ENCODE measurements around the gene SLC35B2.

Gene SLC35B2

GRCh38 chr6:44267252-44267651 is 9.9 kb upstream of the SLC35B2 start:
- DNase-seq (ENCODE audit: insufficient read length, low spot score): no peak
- TF ChIP-seq CTCF (IDR thresholded peaks at IDR 0.05; ENCODE audit: insufficient read depth, missing control alignments): no peak
- FAIRE-seq: no peak

DNA sequence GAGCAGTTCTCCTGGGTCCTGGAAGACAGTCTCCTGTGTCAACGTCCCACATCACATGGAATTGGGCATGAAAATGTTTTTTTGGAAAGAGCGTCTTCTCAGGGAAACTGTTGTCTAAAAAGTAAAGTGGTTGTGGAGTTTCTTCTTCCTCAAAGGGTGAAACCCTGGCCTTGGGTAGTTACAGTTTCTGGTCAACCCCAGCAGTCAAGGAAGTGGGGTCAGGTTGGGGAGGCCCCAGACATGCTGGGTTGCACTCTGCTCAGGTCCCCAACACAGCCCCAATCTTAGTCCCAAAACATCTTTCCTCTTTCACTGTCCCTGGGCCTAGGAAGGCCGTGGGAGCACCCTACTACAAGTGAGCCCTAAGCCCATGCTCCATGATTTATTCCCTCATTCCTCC is 9.0 kb upstream of the SLC35B2 start:
- DNase-seq (ENCODE audit: insufficient read length, low spot score) (no peak), FAIRE-seq (no peak)
- no peak for TF ChIP-seq CTCF (IDR thresholded peaks at IDR 0.05; ENCODE audit: insufficient read depth, missing control alignments)

GRCh38 chr6:44265722-44266233 is 8.4 kb upstream of the SLC35B2 start:
- FAIRE-seq: no peak
- no peak for TF ChIP-seq CTCF (IDR thresholded peaks at IDR 0.05; ENCODE audit: insufficient read depth, missing control alignments)

DNA sequence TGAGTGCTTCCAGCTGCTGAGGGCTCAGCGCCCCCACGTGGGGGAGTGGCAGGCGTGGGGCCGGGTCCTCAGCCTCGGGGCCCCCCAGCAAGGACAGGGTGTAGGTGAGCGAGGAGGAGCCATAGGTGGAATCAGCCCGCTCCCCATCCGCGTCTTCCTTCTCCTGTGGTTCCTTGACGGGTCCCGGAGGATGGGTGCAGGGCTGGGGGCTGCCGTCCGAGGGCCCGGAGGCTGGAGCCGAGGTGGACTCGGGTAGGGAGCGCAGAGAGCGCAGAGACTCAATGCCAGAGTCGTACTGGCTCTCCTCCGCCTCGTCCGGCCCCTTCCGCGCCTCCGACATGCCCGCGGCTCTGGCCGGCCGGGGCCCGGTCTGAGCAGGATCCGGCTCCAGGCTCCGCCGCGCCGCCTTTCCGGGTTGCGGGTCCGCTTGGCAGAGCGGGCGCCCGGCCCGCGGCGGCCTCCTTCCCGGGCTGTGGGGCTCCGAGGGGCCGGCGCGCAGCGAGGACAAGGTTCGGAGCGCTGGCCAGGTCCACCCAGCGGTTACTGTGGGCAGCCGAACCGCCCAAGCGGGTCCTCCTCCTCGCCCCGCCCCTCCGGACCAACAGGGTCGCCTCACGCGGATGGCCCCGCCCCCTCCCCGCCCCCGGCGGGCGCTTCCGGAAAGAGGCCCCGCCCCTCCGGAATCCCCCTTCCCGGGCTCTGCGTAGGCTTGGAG is 7.8 kb upstream of the SLC35B2 start, which contains the start of gene NFKBIE:
TSS of gene NFKBIE (minus strand) at position 545 of the 715 bp plus-strand sequence. CDS start at position 340, 205 bp downstream.
- FAIRE-seq: no peak
- TF ChIP-seq CTCF (IDR thresholded peaks at IDR 0.05; ENCODE audit: insufficient read depth, missing control alignments): peak; percentile 40
- DNase-seq (ENCODE audit: insufficient read length, low spot score): peak; percentile 94

More at GRCh38 chr6:44265722-44266233, 8.4 kb upstream of the SLC35B2 start:
- no peak for DNase-seq (ENCODE audit: insufficient read length, low spot score)

DNA sequence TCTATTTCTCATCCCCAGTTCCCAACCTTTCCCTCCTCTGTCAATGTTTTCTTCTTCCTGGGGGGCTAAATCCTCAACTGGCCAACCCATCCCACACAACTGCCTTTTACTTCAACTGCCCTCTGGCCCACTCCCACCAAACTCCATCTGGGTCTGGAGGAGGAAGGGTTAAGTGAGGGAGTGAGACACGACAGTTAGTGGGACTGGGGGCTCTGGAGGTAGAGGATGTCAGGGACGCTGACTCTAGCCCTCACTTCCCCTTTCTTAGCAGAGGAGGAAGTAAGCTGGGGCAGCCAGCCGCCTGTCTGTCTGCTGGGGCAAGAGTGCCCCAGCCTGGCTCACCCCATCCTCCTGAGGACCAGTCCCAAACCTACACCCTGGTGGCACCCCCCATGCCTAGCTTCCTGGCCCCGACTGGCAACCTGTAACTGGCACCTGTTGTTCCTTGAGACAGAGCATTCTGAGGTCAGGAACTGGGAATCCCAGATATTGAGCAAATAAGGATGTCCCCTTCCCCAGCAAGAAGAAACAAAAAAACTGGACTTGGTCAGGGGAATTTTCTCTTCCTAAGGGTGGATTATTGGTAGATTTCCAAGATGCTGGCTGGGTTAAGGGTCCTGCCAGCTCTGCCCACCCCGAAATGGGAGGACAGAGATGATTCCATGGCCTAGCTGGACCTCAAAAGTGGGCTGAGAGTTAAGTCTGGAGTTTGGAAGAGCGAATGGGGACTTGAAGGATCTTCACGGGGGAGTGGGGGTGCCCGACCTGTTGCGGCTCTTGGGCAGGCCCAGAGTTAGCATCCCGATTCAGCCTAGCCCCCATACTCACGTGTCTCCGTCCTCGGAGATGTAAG is 7.1 kb upstream of the SLC35B2 start:
- FAIRE-seq (no peak), DNase-seq (ENCODE audit: insufficient read length, low spot score) (no peak)
- TF ChIP-seq CTCF (IDR thresholded peaks at IDR 0.05; ENCODE audit: insufficient read depth, missing control alignments): no peak

GRCh38 chr6:44263354-44264100 is 6.2 kb upstream of the SLC35B2 start:
- no peak for TF ChIP-seq CTCF (IDR thresholded peaks at IDR 0.05; ENCODE audit: insufficient read depth, missing control alignments)
- FAIRE-seq (no peak), DNase-seq (ENCODE audit: insufficient read length, low spot score) (no peak)
